ENCODE measurements around the gene MKRN2OS. TPM values are rescaled to one million over a fixed set of nuclear protein-coding genes. Genes with fewer than 3 reads are reported as not detected.

Gene MKRN2OS
- total RNA-seq, 1 experiment from 2014 or later = not detected

DNA sequence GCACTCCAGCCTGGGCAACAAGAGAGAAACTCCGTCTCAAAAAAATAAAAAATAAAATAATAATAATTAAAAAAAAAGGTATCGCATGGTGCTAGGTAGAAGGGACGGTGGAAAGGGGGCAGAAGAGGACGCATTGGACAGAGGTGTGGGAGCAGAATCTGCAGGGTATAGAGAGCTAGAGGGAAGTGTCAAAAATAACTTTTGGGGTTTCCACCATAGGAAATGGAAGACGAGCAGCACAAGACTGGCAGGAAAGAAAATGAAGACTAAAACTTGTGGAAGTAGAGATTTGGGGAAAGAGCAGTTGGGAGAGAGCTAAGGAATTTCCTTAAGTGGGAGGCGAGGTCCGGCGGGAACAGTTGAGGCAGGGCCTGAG, 11.0 kb upstream of the MKRN2OS start:
- Histone ChIP-seq H3K27me3 (ENCODE audit: insufficient read depth, low read length) (no peaks in the 10 kb centered on the region), H3K9me3 (ENCODE audit: control insufficient read depth in 1 of 2, insufficient read depth in 1 of 2, low read depth in 1 of 2, low read length in 2 of 2) (no peaks in the 10 kb centered on the region), H3K4me1 (ENCODE audit: control insufficient read depth in 1 of 2, insufficient read depth in 2 of 2, low read length in 2 of 2) (peaks cover 3 to 20% of the 10 kb centered on the region in 2 experiments; a peak in 3 of 4 replicates), H3K9me2 (ENCODE audit: insufficient read depth) (no peaks in the 10 kb centered on the region), H3K27ac (ENCODE audit: low read depth, low read length) (peak overlapping the region; percentile 40), H4K20me1 (ENCODE audit: insufficient read depth) (peaks cover 6% of the 10 kb centered on the region; the same call in 1 of the 2 replicates), H2AFZ (ENCODE audit: low read depth, low read length, poor library complexity, severe bottlenecking) (peak overlapping the region; percentile 96), H3K9ac (ENCODE audit: low read length) (peak overlapping the region; percentile 95), H3K79me2 (ENCODE audit: insufficient read depth, low read length) (peaks cover 44% of the 10 kb centered on the region), H3K4me3 (replicated peaks in 1 of 2; ENCODE audit: low read depth in 1 of 2, low read length in 2 of 2) (peak overlapping the region; percentile 86 to 95), H3K36me3 (ENCODE audit: control insufficient read depth in 1 of 2, insufficient read depth in 2 of 2, low read length in 2 of 2) (no peaks in the 10 kb centered on the region), H3K4me2 (ENCODE audit: low read length) (peak overlapping the region; percentile 85)
- DNase-seq (ENCODE audit: low read depth, low spot score) (no peak), ATAC-seq (peak; percentile 2)
- TSS peak; percentile 96 for BruUV-seq (replicated peaks)
- no peak for TF ChIP-seq RAD21 (IDR thresholded peaks at IDR 0.05; ENCODE audit: low read depth)
- TF ChIP-seq EZH2phosphoT487 (IDR thresholded peaks at IDR 0.05; ENCODE audit: borderline replicate concordance) = no peak
- no peak for TF ChIP-seq SP1 (IDR thresholded peaks at IDR 0.05; ENCODE audit: low read depth)
- TF ChIP-seq POLR2AphosphoS5 (IDR thresholded peaks at IDR 0.05; ENCODE audit: low read depth, low read length) = no peak
- TF ChIP-seq CBX3 (IDR thresholded peaks at IDR 0.05; ENCODE audit: low read depth) = no peak
- TF ChIP-seq EZH2 (IDR thresholded peaks at IDR 0.05) = no peak
- CTCF ChIA-PET = no interaction called here
- intact Hi-C loops (cut with micrococcal nuclease) = loop anchor here (5.0 kb wide), 1 partner anchor 106 kb away; the partner anchor contains the start of gene RAF1
- POLR2A ChIA-PET = no interaction called here
- RAD21 ChIA-PET (ENCODE audit: low non-redundant PET in 1 of 2, low total read pairs in 2 of 2, uncharacterized antibody in 2 of 2, unreplicated experiment in 2 of 2) = no interaction called here

- H3K9me2 ChIP-seq (ENCODE audit: insufficient read depth) = no peaks in the 10 kb centered on the region
- no peaks in the 10 kb centered on the region for H3K36me3 ChIP-seq (ENCODE audit: control insufficient read depth in 1 of 2, insufficient read depth in 2 of 2, low read length in 2 of 2)
- BruUV-seq (replicated peaks) = no TSS peak
- H3K27ac ChIP-seq (ENCODE audit: low read depth, low read length) = no peak overlapping the region
- ATAC-seq (no peak), DNase-seq (ENCODE audit: low read depth, low spot score) (no peak)
- POLR2A ChIA-PET = no interaction called here
- H3K4me2 ChIP-seq (ENCODE audit: low read length) = no peak overlapping the region
- no peaks in the 10 kb centered on the region for H4K20me1 ChIP-seq (ENCODE audit: insufficient read depth)
- H2AFZ ChIP-seq (ENCODE audit: low read depth, low read length, poor library complexity, severe bottlenecking) = no peak overlapping the region
- CTCF ChIA-PET = no interaction called here
- RAD21 ChIA-PET (ENCODE audit: low non-redundant PET in 1 of 2, low total read pairs in 2 of 2, uncharacterized antibody in 2 of 2, unreplicated experiment in 2 of 2) = no interaction called here
- no peak overlapping the region for H3K4me3 ChIP-seq (replicated peaks in 1 of 2; ENCODE audit: low read depth in 1 of 2, low read length in 2 of 2)
- no peaks in the 10 kb centered on the region for H3K9me3 ChIP-seq (ENCODE audit: control insufficient read depth in 1 of 2, insufficient read depth in 1 of 2, low read depth in 1 of 2, low read length in 2 of 2)
- no peak overlapping the region for H3K9ac ChIP-seq (ENCODE audit: low read length)
- intact Hi-C loops (cut with micrococcal nuclease) = no loop called here
- no peaks in the 10 kb centered on the region for H3K27me3 ChIP-seq (ENCODE audit: insufficient read depth, low read length)
- peaks cover 20% of the 10 kb centered on the region for H3K79me2 ChIP-seq (ENCODE audit: insufficient read depth, low read length)
- peaks cover 3 to 20% of the 10 kb centered on the region in 2 experiments; a peak in 3 of 4 replicates for H3K4me1 ChIP-seq (ENCODE audit: control insufficient read depth in 1 of 2, insufficient read depth in 2 of 2, low read length in 2 of 2)
- no peak for TF ChIP-seq EZH2 (IDR thresholded peaks at IDR 0.05)
- TF ChIP-seq ATF3 (IDR thresholded peaks at IDR 0.05) = no peak
- no peak for TF ChIP-seq ZBTB33 (IDR thresholded peaks at IDR 0.05; ENCODE audit: extremely low read depth, insufficient replicate concordance, low read length)
- no peak for TF ChIP-seq POLR2A (IDR thresholded peaks at IDR 0.05; ENCODE audit: borderline replicate concordance, extremely low read depth, insufficient read depth, insufficient read length)
- TF ChIP-seq TCF7L2 (IDR thresholded peaks at IDR 0.05; ENCODE audit: borderline replicate concordance, extremely low read depth, insufficient read depth, insufficient read length) = no peak
- TF ChIP-seq, protein P1, sequence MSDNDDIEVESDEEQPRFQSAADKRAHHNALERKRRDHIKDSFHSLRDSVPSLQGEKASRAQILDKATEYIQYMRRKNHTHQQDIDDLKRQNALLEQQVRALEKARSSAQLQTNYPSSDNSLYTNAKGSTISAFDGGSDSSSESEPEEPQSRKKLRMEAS (IDR thresholded peaks at IDR 0.05) = no peak
- TF ChIP-seq SP1 (IDR thresholded peaks at IDR 0.05; ENCODE audit: low read depth) = no peak
- no peak for TF ChIP-seq JUND (IDR thresholded peaks at IDR 0.05)
- no peak for TF ChIP-seq ELF1 (IDR thresholded peaks at IDR 0.05; ENCODE audit: borderline replicate concordance, low read depth)
- TF ChIP-seq RAD21 (IDR thresholded peaks at IDR 0.05; ENCODE audit: low read depth) = no peak
- no peak for TF ChIP-seq EGR1 (IDR thresholded peaks at IDR 0.05; ENCODE audit: low read depth)
- no peak for TF ChIP-seq SRF (IDR thresholded peaks at IDR 0.05; ENCODE audit: low read depth)
- no peak for TF ChIP-seq CBX3 (IDR thresholded peaks at IDR 0.05; ENCODE audit: low read depth)
- TF ChIP-seq SIN3A (IDR thresholded peaks at IDR 0.05; ENCODE audit: low read depth) = no peak
- TF ChIP-seq CEBPB (IDR thresholded peaks at IDR 0.05; ENCODE audit: low read depth) = no peak
- no peak for TF ChIP-seq FOSL1 (IDR thresholded peaks at IDR 0.05; ENCODE audit: low read depth)
- TF ChIP-seq EZH2phosphoT487 (IDR thresholded peaks at IDR 0.05; ENCODE audit: borderline replicate concordance) = no peak
These were observed 8.7 kb upstream of the MKRN2OS start for GRCh38 chr3:12553921-12554391.
